ENCODE measurements around the gene ADNP.

DNA sequence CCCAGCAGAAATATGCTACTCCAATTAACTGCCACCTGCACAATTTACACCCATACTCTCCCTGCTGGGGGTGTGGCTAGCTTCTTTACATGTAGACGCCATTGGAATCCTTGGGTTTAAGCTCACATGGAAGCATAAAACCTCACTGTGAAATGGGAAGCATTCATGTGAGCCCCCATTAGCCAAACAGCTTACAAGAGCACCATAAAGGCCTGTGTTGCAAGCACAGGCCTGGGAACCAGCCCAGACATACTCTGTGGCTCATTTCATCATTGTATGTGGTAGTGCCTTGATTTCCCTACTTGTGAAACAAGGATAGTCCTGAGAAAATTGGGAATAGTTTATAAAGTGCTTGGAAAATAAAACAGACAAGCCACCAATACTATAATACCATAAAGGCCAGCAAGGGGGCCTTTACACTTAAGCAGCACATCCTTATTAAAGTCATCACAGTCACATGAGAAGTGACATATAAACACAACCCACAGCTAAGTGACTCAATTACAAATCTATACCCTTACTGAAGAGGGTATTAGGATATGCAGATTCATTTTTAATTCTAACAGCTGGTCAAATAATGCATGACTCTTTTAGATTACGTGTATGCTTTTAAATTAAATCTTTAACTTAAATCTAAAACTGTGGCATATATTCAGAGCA, 6.8 kb downstream of the ADNP start:
- TF ChIP-seq CBX8 (IDR thresholded peaks at IDR 0.05) = no peak
- TF ChIP-seq, protein P1, sequence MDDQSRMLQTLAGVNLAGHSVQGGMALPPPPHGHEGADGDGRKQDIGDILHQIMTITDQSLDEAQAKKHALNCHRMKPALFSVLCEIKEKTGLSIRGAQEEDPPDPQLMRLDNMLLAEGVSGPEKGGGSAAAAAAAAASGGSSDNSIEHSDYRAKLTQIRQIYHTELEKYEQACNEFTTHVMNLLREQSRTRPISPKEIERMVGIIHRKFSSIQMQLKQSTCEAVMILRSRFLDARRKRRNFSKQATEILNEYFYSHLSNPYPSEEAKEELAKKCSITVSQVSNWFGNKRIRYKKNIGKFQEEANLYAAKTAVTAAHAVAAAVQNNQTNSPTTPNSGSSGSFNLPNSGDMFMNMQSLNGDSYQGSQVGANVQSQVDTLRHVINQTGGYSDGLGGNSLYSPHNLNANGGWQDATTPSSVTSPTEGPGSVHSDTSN (IDR thresholded peaks at IDR 0.05) = no peak
- TF ChIP-seq CHD2 (IDR thresholded peaks at IDR 0.05; ENCODE audit: low read length, partially characterized antibody) = no peak
- TF ChIP-seq, protein P2, sequence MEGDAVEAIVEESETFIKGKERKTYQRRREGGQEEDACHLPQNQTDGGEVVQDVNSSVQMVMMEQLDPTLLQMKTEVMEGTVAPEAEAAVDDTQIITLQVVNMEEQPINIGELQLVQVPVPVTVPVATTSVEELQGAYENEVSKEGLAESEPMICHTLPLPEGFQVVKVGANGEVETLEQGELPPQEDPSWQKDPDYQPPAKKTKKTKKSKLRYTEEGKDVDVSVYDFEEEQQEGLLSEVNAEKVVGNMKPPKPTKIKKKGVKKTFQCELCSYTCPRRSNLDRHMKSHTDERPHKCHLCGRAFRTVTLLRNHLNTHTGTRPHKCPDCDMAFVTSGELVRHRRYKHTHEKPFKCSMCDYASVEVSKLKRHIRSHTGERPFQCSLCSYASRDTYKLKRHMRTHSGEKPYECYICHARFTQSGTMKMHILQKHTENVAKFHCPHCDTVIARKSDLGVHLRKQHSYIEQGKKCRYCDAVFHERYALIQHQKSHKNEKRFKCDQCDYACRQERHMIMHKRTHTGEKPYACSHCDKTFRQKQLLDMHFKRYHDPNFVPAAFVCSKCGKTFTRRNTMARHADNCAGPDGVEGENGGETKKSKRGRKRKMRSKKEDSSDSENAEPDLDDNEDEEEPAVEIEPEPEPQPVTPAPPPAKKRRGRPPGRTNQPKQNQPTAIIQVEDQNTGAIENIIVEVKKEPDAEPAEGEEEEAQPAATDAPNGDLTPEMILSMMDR (IDR thresholded peaks at IDR 0.05) = no peak
- TF ChIP-seq RAD21 (conservative IDR thresholded peaks at IDR 0.05 in 1 of 2, IDR thresholded peaks at IDR 0.05 in 1 of 2) = no peak
- no peak for TF ChIP-seq SREBF2 (IDR thresholded peaks at IDR 0.05)
- no peak for TF ChIP-seq TP53 (CRISPR knock-in tag; IDR thresholded peaks at IDR 0.05)
- TF ChIP-seq EP300 (IDR thresholded peaks at IDR 0.05) = no peak
- TF ChIP-seq POLR2A (IDR thresholded peaks at IDR 0.05; ENCODE audit: low read length) = no peak
- no peak for TF ChIP-seq SMC3 (IDR thresholded peaks at IDR 0.05)
- TF ChIP-seq, protein P3, sequence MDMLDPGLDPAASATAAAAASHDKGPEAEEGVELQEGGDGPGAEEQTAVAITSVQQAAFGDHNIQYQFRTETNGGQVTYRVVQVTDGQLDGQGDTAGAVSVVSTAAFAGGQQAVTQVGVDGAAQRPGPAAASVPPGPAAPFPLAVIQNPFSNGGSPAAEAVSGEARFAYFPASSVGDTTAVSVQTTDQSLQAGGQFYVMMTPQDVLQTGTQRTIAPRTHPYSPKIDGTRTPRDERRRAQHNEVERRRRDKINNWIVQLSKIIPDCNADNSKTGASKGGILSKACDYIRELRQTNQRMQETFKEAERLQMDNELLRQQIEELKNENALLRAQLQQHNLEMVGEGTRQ (IDR thresholded peaks at IDR 0.05) = no peak
